Astrocyte of the spinal cord (primary cell): ENCODE results near the gene CD36.

Experiments
- DNase-seq: peaks from one replicate; pipeline ENCODE4 v3.0.0; 2011; ENCODE audit warnings: low read depth, low spot score
- H3K4me3 ChIP-seq: 2 replicates; pipeline ENCODE4 v1.5.1; 2011; ENCODE audit warnings: low read depth, mild to moderate bottlenecking, low read length, moderate library complexity
- in situ Hi-C: cut with HindIII; loops from 2 replicates; pipeline ENCODE4 v1.10.0; 2017; ENCODE audit warnings: low sequenced_read_pairs
- TF ChIP-seq, protein P1 (sequence below): IDR thresholded peaks from 2 replicates; pipeline ENCODE4 v1.5.1; 2012; ENCODE audit warnings: low read depth, mild to moderate bottlenecking, low read length, inconsistent platforms

CD36 gene

DNA sequence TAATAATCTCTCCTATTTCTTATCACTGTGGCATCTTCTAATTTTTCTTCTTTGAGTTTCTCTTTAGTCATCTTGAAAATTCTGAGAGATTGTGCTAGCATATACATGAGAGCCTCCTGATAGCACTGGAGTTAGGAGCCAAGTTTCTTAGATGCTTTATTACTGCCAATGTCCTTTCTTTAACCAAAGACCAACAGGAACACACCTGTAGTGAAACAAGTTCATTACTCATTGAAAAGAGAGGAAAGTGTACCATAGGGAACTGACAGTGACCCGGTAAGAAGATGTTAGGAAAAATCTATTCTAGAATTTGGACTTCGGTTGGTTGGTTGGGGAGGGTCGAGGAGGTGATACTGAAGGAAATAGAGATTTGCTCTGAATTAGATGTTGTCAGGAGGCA lies 27.1 kb upstream of the CD36 start:
- no peak for DNase-seq
- in situ Hi-C loops = no loop called here
- H3K4me3 ChIP-seq = no peak overlapping the region
- TF ChIP-seq, protein P1, sequence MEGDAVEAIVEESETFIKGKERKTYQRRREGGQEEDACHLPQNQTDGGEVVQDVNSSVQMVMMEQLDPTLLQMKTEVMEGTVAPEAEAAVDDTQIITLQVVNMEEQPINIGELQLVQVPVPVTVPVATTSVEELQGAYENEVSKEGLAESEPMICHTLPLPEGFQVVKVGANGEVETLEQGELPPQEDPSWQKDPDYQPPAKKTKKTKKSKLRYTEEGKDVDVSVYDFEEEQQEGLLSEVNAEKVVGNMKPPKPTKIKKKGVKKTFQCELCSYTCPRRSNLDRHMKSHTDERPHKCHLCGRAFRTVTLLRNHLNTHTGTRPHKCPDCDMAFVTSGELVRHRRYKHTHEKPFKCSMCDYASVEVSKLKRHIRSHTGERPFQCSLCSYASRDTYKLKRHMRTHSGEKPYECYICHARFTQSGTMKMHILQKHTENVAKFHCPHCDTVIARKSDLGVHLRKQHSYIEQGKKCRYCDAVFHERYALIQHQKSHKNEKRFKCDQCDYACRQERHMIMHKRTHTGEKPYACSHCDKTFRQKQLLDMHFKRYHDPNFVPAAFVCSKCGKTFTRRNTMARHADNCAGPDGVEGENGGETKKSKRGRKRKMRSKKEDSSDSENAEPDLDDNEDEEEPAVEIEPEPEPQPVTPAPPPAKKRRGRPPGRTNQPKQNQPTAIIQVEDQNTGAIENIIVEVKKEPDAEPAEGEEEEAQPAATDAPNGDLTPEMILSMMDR = no peak

DNA sequence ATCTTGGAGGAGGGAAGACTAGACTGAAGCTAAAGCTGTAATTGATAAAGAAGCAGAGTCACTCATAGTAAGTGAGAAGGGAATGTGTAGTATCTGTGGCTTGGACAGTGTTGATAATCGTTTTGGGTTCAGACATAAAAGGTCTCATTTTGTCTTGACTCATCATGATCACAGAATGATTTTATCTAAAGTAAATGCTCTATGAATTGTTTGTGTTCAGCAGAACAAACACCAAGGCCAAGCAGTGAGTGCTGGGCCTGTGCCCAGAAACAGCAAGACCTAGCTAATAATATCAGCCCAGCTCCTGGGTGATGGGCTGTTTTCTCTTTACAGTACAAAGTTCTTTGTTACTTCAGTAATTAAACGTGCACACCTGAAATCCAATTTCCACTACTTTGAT lies 26.7 kb upstream of the CD36 start:
- no peak overlapping the region for H3K4me3 ChIP-seq
- DNase-seq = peak; percentile 89
- in situ Hi-C loops = no loop called here
- TF ChIP-seq, protein P1 = no peak

DNA sequence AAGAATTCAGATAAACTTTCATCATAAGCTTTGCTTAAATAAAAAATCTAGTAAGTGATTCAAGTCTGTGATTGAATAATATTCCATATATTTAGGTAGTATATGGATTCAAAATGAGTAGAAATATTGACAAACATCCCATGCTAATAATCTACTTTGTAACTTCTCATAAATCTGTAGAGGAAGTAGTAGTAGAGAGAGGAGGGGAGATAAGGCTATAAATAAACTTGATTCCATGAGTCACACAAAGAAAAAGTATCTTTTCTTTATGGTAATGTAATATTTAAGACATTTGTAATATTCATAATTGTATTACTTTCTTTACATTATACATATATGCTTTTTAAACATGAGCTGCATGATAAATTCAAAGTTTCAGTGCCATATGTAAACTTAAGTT lies 25.6 kb upstream of the CD36 start:
- peak; percentile 6 for DNase-seq
- TF ChIP-seq, protein P1 = no peak
- in situ Hi-C loops = no loop called here
- no peak overlapping the region for H3K4me3 ChIP-seq

DNA sequence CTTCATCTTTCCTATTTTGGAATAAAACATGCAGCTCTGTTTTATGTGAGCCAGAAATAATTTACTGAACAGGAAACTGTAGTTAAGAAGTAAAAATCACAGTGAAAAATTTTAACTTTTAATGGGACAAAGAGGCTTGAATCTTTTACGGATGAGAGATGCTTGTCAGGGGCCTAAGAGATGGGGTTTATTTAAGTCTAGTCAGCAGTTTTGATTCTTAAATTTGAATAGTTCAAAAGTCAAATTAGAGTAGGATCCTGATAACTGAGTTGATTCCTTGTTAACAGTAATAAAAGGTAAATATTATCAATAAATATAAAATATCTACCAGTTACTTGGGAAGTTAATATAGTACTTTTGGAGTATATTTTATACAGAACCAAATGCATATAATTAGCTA lies 24.9 kb upstream of the CD36 start:
- in situ Hi-C loops = no loop called here
- no peak overlapping the region for H3K4me3 ChIP-seq
- TF ChIP-seq, protein P1 = no peak
- DNase-seq = no peak

DNA sequence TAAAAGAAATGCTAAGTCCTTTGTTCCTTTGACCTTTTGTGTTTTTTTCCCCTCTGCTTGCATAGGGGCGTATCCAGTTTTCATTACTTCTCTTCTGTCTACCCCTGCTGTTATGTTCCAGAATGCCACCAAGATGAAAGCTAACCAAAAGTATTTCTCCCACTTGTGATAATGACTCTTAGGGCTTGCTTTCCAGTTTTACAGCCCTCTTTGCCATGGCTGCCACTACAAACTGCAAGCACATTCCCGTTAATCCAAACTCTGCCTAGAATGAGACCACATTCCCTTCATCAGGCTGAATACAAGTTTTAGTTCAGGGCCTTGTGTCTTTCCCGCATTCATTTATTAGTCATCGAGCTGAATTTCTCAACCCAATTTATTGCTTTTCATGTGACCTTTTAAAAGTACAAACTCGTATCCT lies 23.6 kb upstream of the CD36 start:
- H3K4me3 ChIP-seq = no peak overlapping the region
- peak; percentile 65 for DNase-seq
- TF ChIP-seq, protein P1 = no peak
- in situ Hi-C loops = no loop called here

DNA sequence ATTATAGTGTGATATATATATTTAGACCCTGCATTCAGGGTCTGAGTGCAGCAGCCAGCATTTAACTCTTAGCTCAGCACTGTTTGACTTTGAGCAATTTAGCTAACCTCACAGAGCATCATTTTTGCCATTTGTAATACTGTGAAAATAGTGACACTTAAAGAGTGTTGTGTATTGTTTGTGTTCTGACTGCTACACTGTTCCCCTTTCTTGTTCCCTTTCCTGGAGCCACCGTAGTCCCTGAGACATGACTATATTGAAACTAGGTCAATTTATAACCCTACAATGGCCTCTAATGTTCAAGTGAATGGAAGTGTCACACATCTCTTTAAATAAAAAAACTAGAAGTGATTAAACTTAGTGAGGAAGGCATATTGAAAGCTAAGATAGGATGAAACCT lies 20.3 kb upstream of the CD36 start:
- TF ChIP-seq, protein P1 = no peak
- no peak for DNase-seq
- no peak overlapping the region for H3K4me3 ChIP-seq
- in situ Hi-C loops = no loop called here

DNA sequence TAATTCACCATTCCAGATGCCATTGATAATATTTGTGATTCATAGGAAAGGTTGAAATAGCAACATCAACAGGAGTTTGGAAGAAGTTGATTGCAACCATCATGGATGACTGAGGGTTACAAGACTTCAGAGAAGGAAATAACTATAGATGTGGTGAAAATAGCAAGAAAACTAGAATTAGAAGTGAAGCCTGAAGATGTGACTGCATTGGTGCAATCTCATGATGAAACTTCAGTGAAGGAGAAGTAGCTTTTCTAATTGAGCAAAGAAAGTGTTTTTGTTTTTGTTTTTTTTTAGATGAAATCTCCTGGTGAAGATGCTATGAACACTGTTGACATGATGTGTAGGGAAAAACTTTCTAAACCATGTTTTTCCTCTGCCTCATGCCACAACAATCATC lies 18.7 kb upstream of the CD36 start:
- in situ Hi-C loops = no loop called here
- no peak overlapping the region for H3K4me3 ChIP-seq
- no peak for DNase-seq
- TF ChIP-seq, protein P1 = no peak
